ENCODE measurements around the gene TAS2R41. TPM values are rescaled to one million over a fixed set of nuclear protein-coding genes. Genes with fewer than 3 reads are reported as not detected.

TAS2R41 gene
- total RNA-seq, 1 experiment from 2014 or later: not detected

GRCh38 chr7:143456992-143457793, 20.5 kb upstream of the TAS2R41 start:
- TF ChIP-seq EZH2 (IDR thresholded peaks at IDR 0.05; ENCODE audit: borderline replicate concordance, low read depth, low read length, poor library complexity, severe bottlenecking): no peak
- TF ChIP-seq, protein P1, sequence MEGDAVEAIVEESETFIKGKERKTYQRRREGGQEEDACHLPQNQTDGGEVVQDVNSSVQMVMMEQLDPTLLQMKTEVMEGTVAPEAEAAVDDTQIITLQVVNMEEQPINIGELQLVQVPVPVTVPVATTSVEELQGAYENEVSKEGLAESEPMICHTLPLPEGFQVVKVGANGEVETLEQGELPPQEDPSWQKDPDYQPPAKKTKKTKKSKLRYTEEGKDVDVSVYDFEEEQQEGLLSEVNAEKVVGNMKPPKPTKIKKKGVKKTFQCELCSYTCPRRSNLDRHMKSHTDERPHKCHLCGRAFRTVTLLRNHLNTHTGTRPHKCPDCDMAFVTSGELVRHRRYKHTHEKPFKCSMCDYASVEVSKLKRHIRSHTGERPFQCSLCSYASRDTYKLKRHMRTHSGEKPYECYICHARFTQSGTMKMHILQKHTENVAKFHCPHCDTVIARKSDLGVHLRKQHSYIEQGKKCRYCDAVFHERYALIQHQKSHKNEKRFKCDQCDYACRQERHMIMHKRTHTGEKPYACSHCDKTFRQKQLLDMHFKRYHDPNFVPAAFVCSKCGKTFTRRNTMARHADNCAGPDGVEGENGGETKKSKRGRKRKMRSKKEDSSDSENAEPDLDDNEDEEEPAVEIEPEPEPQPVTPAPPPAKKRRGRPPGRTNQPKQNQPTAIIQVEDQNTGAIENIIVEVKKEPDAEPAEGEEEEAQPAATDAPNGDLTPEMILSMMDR (conservative IDR thresholded peaks at IDR 0.05; ENCODE audit: low read depth, low read length): no peak
- BruUV-seq (replicated peaks): no TSS peak
- no peaks in the 10 kb centered on the region for H3K27me3 ChIP-seq (replicated peaks; ENCODE audit: insufficient read depth, low read depth, low read length, poor library complexity)
- POLR2A ChIA-PET (ENCODE audit: low non-redundant PET): no interaction called here
- no peak overlapping the region for H3K27ac ChIP-seq (ENCODE audit: low read depth, low read length, poor library complexity, severe bottlenecking)
- H3K4me1 ChIP-seq (ENCODE audit: insufficient read depth, low read length, poor library complexity, severe bottlenecking): no peaks in the 10 kb centered on the region
- H3K4me3 ChIP-seq (ENCODE audit: low read depth, low read length, poor library complexity, severe bottlenecking): no peak overlapping the region
- DNase-seq (ENCODE audit: low spot score): no peak
- intact Hi-C loops (cut with micrococcal nuclease; ENCODE audit: unreplicated experiment): no loop called here
- H3K9me3 ChIP-seq (ENCODE audit: low read depth, low read length, poor library complexity, severe bottlenecking): no peaks in the 10 kb centered on the region
- CTCF ChIA-PET: no interaction called here
- no peaks in the 10 kb centered on the region for H3K36me3 ChIP-seq (ENCODE audit: insufficient read depth, low read length, poor library complexity, severe bottlenecking)

GRCh38 chr7:143458263-143458662, 19.4 kb upstream of the TAS2R41 start:
- no peak overlapping the region for H3K27ac ChIP-seq (ENCODE audit: low read depth, low read length, poor library complexity, severe bottlenecking)
- POLR2A ChIA-PET (ENCODE audit: low non-redundant PET): no interaction called here

GRCh38 chr7:143458681-143459080, 19.0 kb upstream of the TAS2R41 start:
- no TSS peak for BruUV-seq (replicated peaks)
- CTCF ChIA-PET: no interaction called here

More at GRCh38 chr7:143458263-143458662, 19.4 kb upstream of the TAS2R41 start:
- Histone ChIP-seq H3K27me3 (replicated peaks; ENCODE audit: insufficient read depth, low read depth, low read length, poor library complexity) (no peaks in the 10 kb centered on the region), H3K4me3 (ENCODE audit: low read depth, low read length, poor library complexity, severe bottlenecking) (no peak overlapping the region), H3K9me3 (ENCODE audit: low read depth, low read length, poor library complexity, severe bottlenecking) (no peaks in the 10 kb centered on the region), H3K36me3 (ENCODE audit: insufficient read depth, low read length, poor library complexity, severe bottlenecking) (no peaks in the 10 kb centered on the region), H3K4me1 (ENCODE audit: insufficient read depth, low read length, poor library complexity, severe bottlenecking) (no peaks in the 10 kb centered on the region)
- no peak for DNase-seq (ENCODE audit: low spot score)
- TF ChIP-seq, protein P1 (conservative IDR thresholded peaks at IDR 0.05; ENCODE audit: low read depth, low read length): no peak
- TF ChIP-seq EZH2 (IDR thresholded peaks at IDR 0.05; ENCODE audit: borderline replicate concordance, low read depth, low read length, poor library complexity, severe bottlenecking): no peak
- intact Hi-C loops (cut with micrococcal nuclease; ENCODE audit: unreplicated experiment): no loop called here
- CTCF ChIA-PET: no interaction called here
- no TSS peak for BruUV-seq (replicated peaks)

More at GRCh38 chr7:143458681-143459080, 19.0 kb upstream of the TAS2R41 start:
- Histone ChIP-seq H3K9me3 (ENCODE audit: low read depth, low read length, poor library complexity, severe bottlenecking) (no peaks in the 10 kb centered on the region), H3K36me3 (ENCODE audit: insufficient read depth, low read length, poor library complexity, severe bottlenecking) (no peaks in the 10 kb centered on the region), H3K27ac (ENCODE audit: low read depth, low read length, poor library complexity, severe bottlenecking) (no peak overlapping the region), H3K4me1 (ENCODE audit: insufficient read depth, low read length, poor library complexity, severe bottlenecking) (no peaks in the 10 kb centered on the region), H3K27me3 (replicated peaks; ENCODE audit: insufficient read depth, low read depth, low read length, poor library complexity) (no peaks in the 10 kb centered on the region), H3K4me3 (ENCODE audit: low read depth, low read length, poor library complexity, severe bottlenecking) (no peak overlapping the region)
- POLR2A ChIA-PET (ENCODE audit: low non-redundant PET): no interaction called here
- no peak for DNase-seq (ENCODE audit: low spot score)
- TF ChIP-seq, protein P1 (conservative IDR thresholded peaks at IDR 0.05; ENCODE audit: low read depth, low read length): no peak
- TF ChIP-seq EZH2 (IDR thresholded peaks at IDR 0.05; ENCODE audit: borderline replicate concordance, low read depth, low read length, poor library complexity, severe bottlenecking): no peak
- intact Hi-C loops (cut with micrococcal nuclease; ENCODE audit: unreplicated experiment): no loop called here
